ENCODE data around the gene KCNH3.
"Not testable (repeated sequence)": the region's sequence is repeated elsewhere in the genome, so short reads cannot be mapped to it uniquely, and the experiment has no call there.

The KCNH3 gene, protein sequence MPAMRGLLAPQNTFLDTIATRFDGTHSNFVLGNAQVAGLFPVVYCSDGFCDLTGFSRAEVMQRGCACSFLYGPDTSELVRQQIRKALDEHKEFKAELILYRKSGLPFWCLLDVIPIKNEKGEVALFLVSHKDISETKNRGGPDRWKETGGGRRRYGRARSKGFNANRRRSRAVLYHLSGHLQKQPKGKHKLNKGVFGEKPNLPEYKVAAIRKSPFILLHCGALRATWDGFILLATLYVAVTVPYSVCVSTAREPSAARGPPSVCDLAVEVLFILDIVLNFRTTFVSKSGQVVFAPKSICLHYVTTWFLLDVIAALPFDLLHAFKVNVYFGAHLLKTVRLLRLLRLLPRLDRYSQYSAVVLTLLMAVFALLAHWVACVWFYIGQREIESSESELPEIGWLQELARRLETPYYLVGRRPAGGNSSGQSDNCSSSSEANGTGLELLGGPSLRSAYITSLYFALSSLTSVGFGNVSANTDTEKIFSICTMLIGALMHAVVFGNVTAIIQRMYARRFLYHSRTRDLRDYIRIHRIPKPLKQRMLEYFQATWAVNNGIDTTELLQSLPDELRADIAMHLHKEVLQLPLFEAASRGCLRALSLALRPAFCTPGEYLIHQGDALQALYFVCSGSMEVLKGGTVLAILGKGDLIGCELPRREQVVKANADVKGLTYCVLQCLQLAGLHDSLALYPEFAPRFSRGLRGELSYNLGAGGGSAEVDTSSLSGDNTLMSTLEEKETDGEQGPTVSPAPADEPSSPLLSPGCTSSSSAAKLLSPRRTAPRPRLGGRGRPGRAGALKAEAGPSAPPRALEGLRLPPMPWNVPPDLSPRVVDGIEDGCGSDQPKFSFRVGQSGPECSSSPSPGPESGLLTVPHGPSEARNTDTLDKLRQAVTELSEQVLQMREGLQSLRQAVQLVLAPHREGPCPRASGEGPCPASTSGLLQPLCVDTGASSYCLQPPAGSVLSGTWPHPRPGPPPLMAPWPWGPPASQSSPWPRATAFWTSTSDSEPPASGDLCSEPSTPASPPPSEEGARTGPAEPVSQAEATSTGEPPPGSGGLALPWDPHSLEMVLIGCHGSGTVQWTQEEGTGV

DNA sequence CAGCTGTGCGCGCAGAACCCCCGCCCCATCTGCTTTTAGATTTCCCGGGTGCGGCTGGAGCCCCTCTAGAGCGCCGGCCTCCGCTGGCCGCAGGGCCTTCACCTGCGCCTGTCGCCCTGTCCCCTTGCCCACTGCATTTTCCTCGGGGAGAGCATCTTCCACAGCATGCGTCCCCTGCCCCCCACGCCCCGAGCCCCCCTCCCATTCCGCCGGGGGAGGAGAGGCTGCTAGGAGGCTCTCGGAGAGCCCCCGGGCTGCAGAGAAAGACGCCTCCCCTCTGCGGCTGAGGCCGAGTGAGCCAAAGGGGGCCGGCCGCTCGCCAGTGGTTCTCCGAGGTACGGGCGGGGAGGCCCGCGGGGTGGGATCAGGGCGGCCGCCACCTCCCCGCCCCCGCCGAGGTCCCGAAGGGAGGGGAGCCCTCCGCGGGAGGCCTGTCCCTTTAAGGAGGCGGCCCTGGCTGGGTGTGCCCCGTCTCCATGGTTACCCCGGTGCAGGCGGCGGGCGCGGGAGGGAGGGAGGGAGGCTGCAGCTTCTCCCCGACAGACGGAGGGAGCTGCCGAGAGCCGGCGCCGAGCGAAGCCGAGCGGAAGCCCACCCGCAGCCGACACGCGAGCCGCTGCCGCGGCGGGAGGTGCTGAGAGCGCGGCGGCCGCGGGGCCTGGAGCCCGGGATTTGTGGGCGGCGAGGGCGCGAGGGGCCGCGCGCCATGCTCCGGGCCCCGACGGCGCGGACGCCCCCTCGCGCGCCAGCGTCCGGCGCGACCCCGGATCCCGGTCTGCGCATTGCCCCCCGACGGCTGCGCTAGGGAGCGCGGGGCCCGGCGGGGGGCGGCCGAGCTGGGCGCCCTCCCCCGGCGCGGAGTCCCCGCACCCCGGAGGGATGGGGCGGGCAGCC is at the start of gene KCNH3:
KCNH3 (plus strand) TSS at position 521 of the 894 bp plus-strand sequence. CDS start 387 bp downstream, outside the sequence.
- CTCF ChIA-PET, result interaction anchor here (1.1 to 1.3 kb wide), 3 partner anchors 11 to 207 kb away, joined by 3 to 5 read pairs (median 4); no protein-coding TSS in a partner anchor
- Mint-ChIP-seq H3K27me3 (peaks cover 98% of the 10 kb centered on the region), H3K27ac (no peak within 1 kb of the TSS), H3K4me1 (peaks cover 47% of the 10 kb centered on the region), H3K9me3 (no peaks in the 10 kb centered on the region), H3K36me3 (no peaks in the 10 kb centered on the region), H3K4me3 (peak within 1 kb of the TSS; percentile 68)
- DNase-seq, result peak; percentile 96

DNA sequence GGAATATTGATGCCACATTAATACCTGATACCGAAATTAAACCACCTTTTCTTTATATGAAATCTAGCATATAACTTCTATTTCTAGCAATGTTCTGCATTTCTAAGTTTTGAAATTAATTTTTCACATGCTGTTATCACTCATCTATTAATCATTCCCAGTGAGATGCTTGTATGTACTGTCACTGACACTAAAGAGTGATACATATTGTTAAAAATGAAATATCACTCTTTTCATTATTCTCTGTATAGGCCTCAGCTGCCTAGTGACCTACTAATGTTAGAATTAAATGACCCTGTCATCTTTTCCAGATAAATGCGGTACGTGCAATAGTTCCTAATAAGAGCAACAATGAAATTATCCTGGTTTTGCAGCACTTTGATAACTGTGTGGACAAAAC is 49.7 kb upstream of the KCNH3 start:
- Mint-ChIP-seq H3K27ac (no peak overlapping the region), H3K9me3 (no peaks in the 10 kb centered on the region), H3K4me3 (no peak overlapping the region), H3K36me3 (no peaks in the 10 kb centered on the region), H3K4me1 (no peaks in the 10 kb centered on the region), H3K27me3 (no peaks in the 10 kb centered on the region)
- CTCF ChIA-PET, result no interaction called here
- no peak for DNase-seq

DNA sequence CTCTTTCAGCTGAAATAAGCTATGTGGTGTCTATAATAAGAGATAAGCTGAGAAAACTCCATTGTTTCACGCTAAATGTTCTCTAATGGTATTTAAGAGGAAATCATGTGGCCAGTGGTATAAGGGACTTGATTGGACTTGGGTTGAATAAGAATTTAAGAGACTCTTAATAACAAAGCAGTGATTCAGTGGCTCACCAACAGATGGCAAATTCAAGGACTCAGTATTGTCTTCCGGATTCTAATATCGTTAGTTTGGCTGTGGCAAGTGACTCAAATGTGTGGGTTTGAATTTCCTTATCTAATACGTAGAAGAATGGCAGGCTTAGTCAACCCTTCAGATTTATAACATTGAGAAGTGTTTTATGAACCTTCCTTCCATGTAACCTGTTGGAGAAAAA is 49.1 kb upstream of the KCNH3 start:
- H3K4me1 Mint-ChIP-seq, result no peaks in the 10 kb centered on the region
- no peak overlapping the region for H3K27ac Mint-ChIP-seq
- peaks cover under 1% of the 10 kb centered on the region for H3K36me3 Mint-ChIP-seq
- DNase-seq, result no peak
- H3K4me3 Mint-ChIP-seq, result no peak overlapping the region
- CTCF ChIA-PET, result no interaction called here
- no peaks in the 10 kb centered on the region for H3K9me3 Mint-ChIP-seq
- H3K27me3 Mint-ChIP-seq, result no peaks in the 10 kb centered on the region

DNA sequence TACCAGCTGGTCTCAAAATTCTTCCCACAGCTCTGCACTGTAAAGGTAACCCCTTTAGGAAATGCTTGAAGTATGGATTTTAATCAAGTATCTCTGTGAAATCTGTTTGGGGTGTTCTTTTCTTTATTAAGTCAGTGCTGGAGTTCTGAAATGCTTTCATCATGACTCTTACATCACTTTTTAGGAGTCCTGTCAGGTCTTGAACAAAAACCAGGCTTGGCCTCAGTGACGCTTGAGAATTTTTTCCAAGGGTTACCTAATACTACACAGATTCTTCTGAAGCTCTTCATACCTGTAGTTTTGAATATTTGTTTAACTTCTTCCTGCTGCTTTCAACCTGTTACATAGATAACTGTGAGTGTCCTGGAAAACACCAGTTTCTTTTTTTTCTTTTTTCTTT is 47.0 kb upstream of the KCNH3 start:
- CTCF ChIA-PET, result no interaction called here
- Mint-ChIP-seq H3K4me3 (no peak overlapping the region), H3K4me1 (no peaks in the 10 kb centered on the region), H3K36me3 (peaks cover 4% of the 10 kb centered on the region), H3K9me3 (no peaks in the 10 kb centered on the region), H3K27ac (no peak overlapping the region), H3K27me3 (no peaks in the 10 kb centered on the region)
- DNase-seq, result no peak

DNA sequence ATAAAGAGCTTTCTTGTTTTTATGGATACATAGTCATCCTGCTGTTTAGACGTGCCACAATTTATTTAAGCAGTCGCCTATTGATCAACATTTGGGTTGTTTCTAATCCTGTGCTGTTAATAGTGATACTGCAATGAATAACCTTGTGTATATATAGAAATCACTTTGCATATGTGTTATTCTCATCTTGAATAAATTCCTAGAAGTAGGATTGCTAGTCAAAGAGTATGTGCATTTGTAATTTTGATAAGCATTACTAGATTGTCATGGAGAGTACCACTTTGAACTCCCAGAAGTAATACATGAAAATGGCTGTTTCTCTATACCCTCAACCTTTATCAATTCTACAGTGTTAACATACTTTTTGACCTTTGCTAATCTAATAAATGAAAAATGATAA is 44.9 kb upstream of the KCNH3 start:
- Mint-ChIP-seq H3K27me3 (no peaks in the 10 kb centered on the region), H3K4me1 (no peaks in the 10 kb centered on the region), H3K36me3 (peaks cover 4% of the 10 kb centered on the region), H3K9me3 (no peaks in the 10 kb centered on the region), H3K4me3 (no peak overlapping the region), H3K27ac (no peak overlapping the region)
- DNase-seq, result no peak
- CTCF ChIA-PET, result interaction anchor here (0.9 kb wide), 1 partner anchor 135 kb away, joined by 3 read pairs; no protein-coding TSS in a partner anchor

DNA sequence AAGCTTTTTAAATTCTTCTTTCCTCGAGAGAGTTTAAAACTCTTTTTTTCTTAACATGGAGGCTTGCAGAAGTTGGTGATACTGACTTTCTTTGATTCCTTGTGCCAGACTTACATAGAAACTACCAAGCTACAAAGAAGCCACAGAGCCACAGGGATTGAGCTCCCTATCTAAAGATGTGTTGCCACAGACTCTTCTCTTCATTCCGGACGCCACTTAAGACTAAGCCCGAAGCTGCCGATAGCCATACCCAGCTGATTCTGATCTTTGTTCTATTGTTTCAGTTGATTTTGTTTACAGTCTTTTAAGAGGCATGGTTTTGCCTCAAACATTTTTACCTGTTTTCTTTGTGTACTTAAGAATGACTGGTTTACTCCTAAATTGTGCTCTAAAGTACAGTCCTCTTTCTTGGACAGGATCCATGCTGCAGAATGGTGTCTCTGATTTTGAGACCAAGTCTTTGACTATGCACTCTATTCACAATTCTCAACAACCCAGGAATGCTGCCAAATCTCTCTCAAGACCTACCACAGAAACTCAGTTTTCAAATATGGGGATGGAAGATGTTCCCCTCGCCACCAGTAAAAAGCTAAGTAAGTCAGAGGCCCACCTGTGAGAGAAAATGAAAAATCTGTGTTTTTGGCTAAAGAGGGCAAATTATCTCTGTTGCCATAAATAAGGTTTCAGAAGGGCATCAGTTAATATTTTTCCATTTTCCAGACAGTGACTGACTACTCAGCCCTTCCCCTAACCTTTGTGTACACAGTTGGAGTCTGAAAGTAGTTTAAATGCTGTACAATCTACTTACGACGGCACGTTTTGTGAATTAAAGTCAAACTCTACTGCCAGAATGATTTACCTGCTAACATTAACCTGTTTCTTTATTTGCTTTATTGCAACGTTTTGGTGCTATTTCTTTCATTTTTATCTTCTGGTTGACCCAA is 42.1 kb upstream of the KCNH3 start:
- Mint-ChIP-seq H3K4me3 (no peak overlapping the region), H3K4me1 (peaks cover 3% of the 10 kb centered on the region), H3K9me3 (no peaks in the 10 kb centered on the region), H3K27ac (no peak overlapping the region), H3K27me3 (no peaks in the 10 kb centered on the region), H3K36me3 (peaks cover 4% of the 10 kb centered on the region)
- CTCF ChIA-PET, result interaction anchor here (1.1 to 1.6 kb wide), 2 partner anchors 17 to 137 kb away, joined by 3 to 4 read pairs; no protein-coding TSS in a partner anchor
- no peak for DNase-seq

DNA sequence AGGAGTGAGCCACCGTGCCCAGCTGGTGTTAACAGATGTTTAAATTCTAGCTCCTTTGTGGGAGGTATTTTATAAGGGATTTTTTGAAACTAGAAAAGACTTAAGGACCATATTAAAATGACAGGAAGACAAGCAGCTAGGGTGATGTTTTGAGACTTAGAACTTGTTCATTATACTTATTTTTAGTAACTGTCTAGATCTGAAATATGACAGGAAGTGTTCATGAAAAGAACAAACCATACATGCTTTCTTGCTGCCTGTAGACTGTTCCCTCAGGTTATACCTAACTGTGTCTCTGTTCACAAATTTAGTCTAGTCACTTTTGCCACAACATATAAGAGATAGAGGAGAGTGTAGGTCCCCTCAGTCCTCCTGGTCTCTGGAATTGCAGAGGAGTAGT is 36.9 kb upstream of the KCNH3 start:
- Mint-ChIP-seq H3K4me3 (no peak overlapping the region), H3K27me3 (no peaks in the 10 kb centered on the region), H3K4me1 (peaks cover 11% of the 10 kb centered on the region), H3K9me3 (no peaks in the 10 kb centered on the region), H3K27ac (no peak overlapping the region), H3K36me3 (peaks cover 5% of the 10 kb centered on the region)
- no peak for DNase-seq
- CTCF ChIA-PET, result interaction anchor here (0.5 to 2.0 kb wide), 3 partner anchors 12 to 143 kb away, joined by 3 to 11 read pairs (median 4); no protein-coding TSS in a partner anchor

DNA sequence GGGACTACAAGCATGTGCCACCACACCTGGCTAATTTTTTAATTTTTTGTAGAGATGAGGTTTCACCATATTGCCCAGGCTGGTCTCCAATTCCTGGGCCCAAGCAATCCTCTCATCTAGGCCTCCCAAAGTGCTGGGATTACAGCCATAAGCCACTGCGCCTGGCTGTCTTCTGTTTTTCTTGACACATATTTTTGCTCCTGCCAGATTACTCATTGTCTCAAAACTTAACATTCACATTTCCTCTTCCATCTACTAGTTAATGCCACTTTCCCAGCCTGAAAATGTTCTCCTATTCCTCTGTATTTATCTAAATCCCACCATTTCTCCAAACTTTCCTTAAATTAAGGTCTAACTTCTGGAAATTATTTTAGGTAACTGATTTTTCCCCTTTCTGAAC is 36.2 kb upstream of the KCNH3 start:
- H3K9me3 Mint-ChIP-seq, result no peaks in the 10 kb centered on the region
- H3K27me3 Mint-ChIP-seq, result no peaks in the 10 kb centered on the region
- no peak for DNase-seq
- H3K4me1 Mint-ChIP-seq, result peaks cover 11% of the 10 kb centered on the region
- H3K36me3 Mint-ChIP-seq, result peaks cover 5% of the 10 kb centered on the region
- H3K27ac Mint-ChIP-seq, result no peak overlapping the region
- no peak overlapping the region for H3K4me3 Mint-ChIP-seq
- CTCF ChIA-PET, result interaction anchor here (1.9 kb wide), 1 partner anchor 144 kb away, joined by 5 read pairs; no protein-coding TSS in a partner anchor

DNA sequence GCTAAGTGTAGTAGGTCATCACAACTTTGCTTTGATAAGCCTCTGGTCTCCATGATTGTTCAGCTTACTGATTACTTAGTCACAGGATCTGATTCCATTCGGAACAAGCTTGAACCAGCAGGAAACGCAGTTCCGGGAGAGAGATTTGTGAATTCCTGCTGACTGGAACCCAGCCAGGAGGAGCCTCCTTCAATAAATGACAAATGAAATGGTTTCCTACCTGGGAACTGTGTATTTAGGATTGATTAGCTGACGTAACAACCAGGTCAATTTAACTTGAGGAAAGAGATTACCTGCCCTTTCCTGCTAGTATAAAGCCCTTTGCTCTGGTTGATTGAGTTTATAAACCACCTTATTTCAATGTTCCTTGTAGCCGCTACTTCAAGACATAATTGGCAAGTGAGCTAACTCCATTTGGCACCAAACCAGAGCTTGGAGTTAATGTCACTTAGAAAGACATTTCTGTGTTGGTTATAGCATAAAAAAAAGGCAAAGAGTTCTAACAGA is 35.1 kb upstream of the KCNH3 start:
- no peak overlapping the region for H3K4me3 Mint-ChIP-seq
- H3K4me1 Mint-ChIP-seq, result peaks cover 11% of the 10 kb centered on the region
- CTCF ChIA-PET, result interaction anchor here (0.8 to 2.3 kb wide), 3 partner anchors 10 to 157 kb away, joined by 3 to 13 read pairs (median 5); partner anchors contain the start of gene DNAJC22
- no peak for DNase-seq
- no peaks in the 10 kb centered on the region for H3K9me3 Mint-ChIP-seq
- no peak overlapping the region for H3K27ac Mint-ChIP-seq
- peaks cover 5% of the 10 kb centered on the region for H3K36me3 Mint-ChIP-seq
- no peaks in the 10 kb centered on the region for H3K27me3 Mint-ChIP-seq

DNA sequence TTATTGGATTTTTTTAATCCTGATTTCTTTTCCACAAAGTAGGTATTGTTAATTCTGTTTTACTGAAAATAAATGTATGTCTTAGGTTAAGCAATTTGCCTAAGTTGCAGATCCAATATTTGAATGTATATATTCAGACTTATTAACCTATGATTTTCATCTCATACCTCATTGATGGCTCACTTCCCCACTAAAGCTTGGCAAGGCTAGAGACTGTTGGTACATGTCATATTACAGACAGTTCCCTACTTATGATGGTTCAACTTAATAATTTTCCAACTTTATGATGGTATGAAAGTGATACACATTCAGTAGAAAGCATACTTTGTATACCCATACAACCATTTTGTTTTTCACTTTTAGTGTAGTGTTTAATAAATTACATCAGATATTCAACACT is 33.2 kb upstream of the KCNH3 start:
- no peak for DNase-seq
- Mint-ChIP-seq H3K27ac (no peak overlapping the region), H3K4me1 (peaks cover 11% of the 10 kb centered on the region), H3K4me3 (no peak overlapping the region), H3K27me3 (no peaks in the 10 kb centered on the region), H3K36me3 (peaks cover 5% of the 10 kb centered on the region), H3K9me3 (no peaks in the 10 kb centered on the region)
- CTCF ChIA-PET, result interaction anchor here (2.6 kb wide), 1 partner anchor 147 kb away, joined by 17 read pairs; no protein-coding TSS in a partner anchor

DNA sequence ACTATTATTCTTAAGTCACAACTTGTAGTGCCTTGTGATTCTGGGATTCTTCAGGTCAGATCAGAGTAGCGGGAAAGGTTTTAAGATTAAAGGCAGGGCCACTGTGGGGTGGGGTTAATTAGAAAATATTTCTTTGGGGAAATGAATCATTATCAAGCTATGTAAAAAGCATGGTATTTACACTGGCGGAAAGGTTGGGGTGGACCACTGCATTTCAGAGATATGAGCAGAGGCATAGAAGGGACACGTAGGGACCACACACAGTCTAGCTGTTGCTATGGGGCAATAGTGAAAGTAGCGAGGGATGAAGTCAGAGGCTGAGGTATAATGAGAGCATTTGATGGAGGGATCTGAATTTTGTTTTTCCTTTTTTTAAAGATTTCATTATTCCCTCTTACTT is 31.7 kb upstream of the KCNH3 start:
- Mint-ChIP-seq H3K4me1 (peaks cover 4% of the 10 kb centered on the region), H3K27me3 (no peaks in the 10 kb centered on the region), H3K27ac (no peak overlapping the region), H3K9me3 (no peaks in the 10 kb centered on the region), H3K4me3 (no peak overlapping the region), H3K36me3 (peaks cover 3% of the 10 kb centered on the region)
- DNase-seq, result no peak
- CTCF ChIA-PET, result interaction anchor here (2.3 to 2.6 kb wide), 2 partner anchors 149 to 213 kb away, joined by 6 to 17 read pairs; partner anchors contain the start of gene PRPH

DNA sequence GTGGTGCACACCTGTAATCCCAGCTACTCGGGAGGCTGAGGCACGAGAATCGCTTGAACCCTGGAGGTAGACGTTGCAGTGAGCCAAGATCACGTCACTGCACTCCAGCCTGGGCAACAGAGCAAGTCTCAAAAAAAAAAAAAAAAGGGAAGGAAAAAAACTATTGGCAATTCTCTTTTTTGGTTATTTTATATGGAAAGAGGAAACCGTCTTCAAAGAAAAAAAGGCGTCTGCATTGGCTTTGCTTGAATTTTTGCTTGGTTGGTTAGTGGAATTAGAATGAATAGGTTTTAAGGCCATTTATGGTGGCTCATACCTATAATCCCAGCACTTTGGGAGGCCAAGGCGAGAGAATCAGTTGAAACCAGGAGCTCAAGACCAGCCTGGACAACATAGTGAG is 29.1 kb upstream of the KCNH3 start:
- not testable (repeated sequence) for H3K4me3 Mint-ChIP-seq, DNase-seq, H3K9me3 Mint-ChIP-seq, H3K36me3 Mint-ChIP-seq, H3K27ac Mint-ChIP-seq, H3K4me1 Mint-ChIP-seq, H3K27me3 Mint-ChIP-seq
- CTCF ChIA-PET, result interaction anchor here (12.6 kb wide), 1 partner anchor 148 kb away, joined by 309 read pairs; the partner anchor contains the start of gene SPATS2

All from activated naive CD4-positive, alpha-beta T cell treated with anti-CD3 and anti-CD28 coated beads, Interleukin-2, amount 10 ng/mL, durations not matched to agents 7 days and 5 days (primary cell).